MV-4-11 (cell line): ENCODE measurements around the gene ADAMTS15.

Experiments used
- DNase-seq: peaks from one replicate; lab custom pipeline; 2025; lab: John Stamatoyannopoulos, UW

ADAMTS15 gene

GRCh38 chr11:130435671-130436070, 12.8 kb upstream of the ADAMTS15 start:
- no peak for DNase-seq

GRCh38 chr11:130436171-130436570, 12.3 kb upstream of the ADAMTS15 start:
- no peak for DNase-seq

- DNase-seq: no peak
These were observed 10.6 kb upstream of the ADAMTS15 start for GRCh38 chr11:130437848-130438247.

- peak; percentile 65 for DNase-seq
These were observed 9.9 kb upstream of the ADAMTS15 start for GRCh38 chr11:130438401-130439159.

- DNase-seq: peak; percentile 43
These were observed 9.3 kb upstream of the ADAMTS15 start for GRCh38 chr11:130439160-130439519.

GRCh38 chr11:130439876-130440275, 8.6 kb upstream of the ADAMTS15 start:
- no peak for DNase-seq

GRCh38 chr11:130441719-130442118, 6.7 kb upstream of the ADAMTS15 start:
- no peak for DNase-seq

- no peak for DNase-seq
These were observed 5.7 kb upstream of the ADAMTS15 start for GRCh38 chr11:130442737-130443136.

- no peak for DNase-seq
These were observed 2.7 kb upstream of the ADAMTS15 start for GRCh38 chr11:130445788-130446187.

- no peak for DNase-seq
These were observed 418 bp upstream of the ADAMTS15 start for GRCh38 chr11:130448039-130448415.

- no peak for DNase-seq
These were observed 1.0 kb downstream of the ADAMTS15 start for GRCh38 chr11:130449310-130449990.

- DNase-seq: no peak
These were observed 1.7 kb downstream of the ADAMTS15 start for GRCh38 chr11:130449996-130450769.

GRCh38 chr11:130451231-130452019, 3.0 kb downstream of the ADAMTS15 start:
- DNase-seq: no peak

- DNase-seq: no peak
These were observed 3.7 kb downstream of the ADAMTS15 start for GRCh38 chr11:130452176-130452575.

GRCh38 chr11:130452940-130453339, 4.5 kb downstream of the ADAMTS15 start:
- DNase-seq: peak; percentile 40

GRCh38 chr11:130454491-130455252, 6.2 kb downstream of the ADAMTS15 start:
- DNase-seq: no peak

GRCh38 chr11:130455483-130456127, 7.2 kb downstream of the ADAMTS15 start:
- no peak for DNase-seq

GRCh38 chr11:130456286-130456685, 7.8 kb downstream of the ADAMTS15 start:
- DNase-seq: no peak

- no peak for DNase-seq
These were observed 9.4 kb downstream of the ADAMTS15 start for GRCh38 chr11:130457623-130458409.

- DNase-seq: peak; percentile 27
These were observed 9.9 kb downstream of the ADAMTS15 start for GRCh38 chr11:130458410-130458729.
